Brain microvascular endothelial cell (primary cell): ENCODE measurements around the gene CNKSR1.

Experiments
- DNase-seq: peaks from one replicate; pipeline ENCODE4 v3.0.0-alpha.2; 2020
- H3K27ac ChIP-seq: fragments of 250-450 bp; sonication (Bioruptor Pico); 2 replicates; pipeline ENCODE4 v1.5.1; 2020; ENCODE audit warnings: mild to moderate bottlenecking, moderate library complexity
- H3K27me3 ChIP-seq: fragments of 250-450 bp; sonication (Bioruptor Pico); replicated peaks from 2 replicates; pipeline ENCODE4 v1.5.1; 2020; ENCODE audit warnings: mild to moderate bottlenecking
- H3K36me3 ChIP-seq: fragments of 250-450 bp; sonication (Bioruptor Pico); replicated peaks from 2 replicates; pipeline ENCODE4 v1.5.1; 2020; ENCODE audit warnings: mild to moderate bottlenecking
- H3K4me3 ChIP-seq: 2 replicates; pipeline ENCODE4 v1.5.1; 2011; ENCODE audit warnings: low read depth, mild to moderate bottlenecking, control low read depth, low read length, moderate library complexity
- CTCF ChIP-seq: IDR thresholded peaks from 2 replicates; pipeline ENCODE4 v1.5.1; 2011; ENCODE audit warnings: low read depth, mild to moderate bottlenecking, moderate library complexity, low read length, control low read depth, inconsistent platforms; ENCODE audit errors: missing control alignments
- in situ Hi-C: cut with HindIII; loops from 2 replicates; pipeline ENCODE4 v1.10.0; 2017; ENCODE audit warnings: low sequenced_read_pairs, low pct_ligation_motif_present

The CNKSR1 gene

GRCh38 chr1:26158908-26159742 lies 18.2 kb upstream of the CNKSR1 start, which contains the start of gene FAM110D:
FAM110D (plus strand) TSS chr1:26159079; CDS start chr1:26161292, 2,213 bp downstream.
- Histone ChIP-seq H3K27me3 (peaks cover 9% of the 10 kb centered on the region), H3K4me3 (no peak within 1 kb of the TSS), H3K27ac (no peak within 1 kb of the TSS), H3K36me3 (no peaks in the 10 kb centered on the region)
- in situ Hi-C loops: no loop called here
- no peak for TF ChIP-seq CTCF
- no peak for DNase-seq

- no peak overlapping the region for H3K27ac ChIP-seq
- DNase-seq: no peak
- peaks cover 9% of the 10 kb centered on the region for H3K27me3 ChIP-seq
- in situ Hi-C loops: no loop called here
- no peak overlapping the region for H3K4me3 ChIP-seq
- TF ChIP-seq CTCF: no peak
- no peaks in the 10 kb centered on the region for H3K36me3 ChIP-seq
Observed at GRCh38 chr1:26159743-26160039, 17.6 kb upstream of the CNKSR1 start.

GRCh38 chr1:26160527-26161414 lies 16.5 kb upstream of the CNKSR1 start:
- in situ Hi-C loops: no loop called here
- Histone ChIP-seq H3K27me3 (peaks cover 1% of the 10 kb centered on the region), H3K36me3 (no peaks in the 10 kb centered on the region), H3K4me3 (peak overlapping the region; percentile 46), H3K27ac (no peak overlapping the region)
- DNase-seq: no peak
- no peak for TF ChIP-seq CTCF

- TF ChIP-seq CTCF: no peak
- DNase-seq: no peak
- peak overlapping the region; percentile 46 for H3K4me3 ChIP-seq
- in situ Hi-C loops: no loop called here
- H3K36me3 ChIP-seq: no peaks in the 10 kb centered on the region
- no peaks in the 10 kb centered on the region for H3K27me3 ChIP-seq
- no peak overlapping the region for H3K27ac ChIP-seq
Observed at GRCh38 chr1:26161415-26162219, 15.7 kb upstream of the CNKSR1 start.

GRCh38 chr1:26162220-26162709 lies 15.0 kb upstream of the CNKSR1 start:
- no peak for TF ChIP-seq CTCF
- H3K36me3 ChIP-seq: no peaks in the 10 kb centered on the region
- no peaks in the 10 kb centered on the region for H3K27me3 ChIP-seq
- H3K27ac ChIP-seq: no peak overlapping the region
- DNase-seq: no peak
- peak overlapping the region; percentile 41 for H3K4me3 ChIP-seq
- in situ Hi-C loops: no loop called here
